Measurements from ENCODE around the gene ZNF593OS.

Gene ZNF593OS

DNA sequence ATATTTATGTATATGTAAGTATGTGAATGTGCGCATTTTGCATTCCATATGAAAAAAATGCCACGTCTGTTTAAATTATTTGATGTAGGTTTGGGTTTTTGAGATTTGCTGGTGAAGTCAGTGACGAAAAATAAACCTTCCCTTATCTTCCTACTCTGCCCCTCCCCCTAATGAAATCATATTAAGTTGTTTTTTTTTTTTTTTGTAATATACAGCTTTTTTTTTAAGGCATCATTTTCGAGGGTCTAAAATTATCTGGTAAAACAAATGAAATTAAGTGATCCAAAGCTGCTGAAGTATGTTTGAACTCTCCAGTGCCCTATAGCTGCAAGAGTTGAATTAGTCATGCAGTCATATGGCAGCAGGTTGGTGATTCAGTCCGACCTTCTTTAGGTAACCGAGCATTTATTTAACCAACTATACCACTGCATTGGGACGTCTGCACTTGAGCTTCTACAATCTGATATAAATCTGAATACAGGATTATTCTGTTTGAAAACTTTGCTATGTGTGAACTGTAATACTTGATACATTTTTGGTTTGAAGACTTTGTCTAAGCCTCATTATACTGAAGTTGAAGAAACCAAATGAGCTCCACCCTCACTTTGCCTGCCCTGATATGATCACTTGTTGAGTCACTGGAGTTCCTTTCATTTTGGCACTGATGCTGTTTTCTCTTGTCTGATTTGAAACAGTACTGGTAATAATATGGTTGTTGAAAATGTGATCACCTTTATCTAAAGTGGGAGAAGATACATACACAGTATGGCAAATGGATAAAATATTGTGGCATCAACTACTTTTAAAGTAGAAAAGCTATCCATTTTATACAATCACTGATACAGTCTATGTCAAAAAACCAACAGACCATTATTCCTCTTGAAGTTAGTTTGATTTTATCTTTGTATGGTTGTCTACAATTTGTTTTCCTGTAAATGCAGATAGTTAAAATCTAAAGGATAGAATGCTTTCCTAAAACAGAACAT, 48.4 kb downstream of the ZNF593OS start:
- no peak for TF ChIP-seq CTCF (IDR thresholded peaks at IDR 0.05; ENCODE audit: low read depth, low read length, missing control alignments)
- H3K4me3 ChIP-seq (replicated peaks; ENCODE audit: low read depth, low read length) = no peak overlapping the region
- no peak for DNase-seq (ENCODE audit: extremely low read depth, low read depth)

DNA sequence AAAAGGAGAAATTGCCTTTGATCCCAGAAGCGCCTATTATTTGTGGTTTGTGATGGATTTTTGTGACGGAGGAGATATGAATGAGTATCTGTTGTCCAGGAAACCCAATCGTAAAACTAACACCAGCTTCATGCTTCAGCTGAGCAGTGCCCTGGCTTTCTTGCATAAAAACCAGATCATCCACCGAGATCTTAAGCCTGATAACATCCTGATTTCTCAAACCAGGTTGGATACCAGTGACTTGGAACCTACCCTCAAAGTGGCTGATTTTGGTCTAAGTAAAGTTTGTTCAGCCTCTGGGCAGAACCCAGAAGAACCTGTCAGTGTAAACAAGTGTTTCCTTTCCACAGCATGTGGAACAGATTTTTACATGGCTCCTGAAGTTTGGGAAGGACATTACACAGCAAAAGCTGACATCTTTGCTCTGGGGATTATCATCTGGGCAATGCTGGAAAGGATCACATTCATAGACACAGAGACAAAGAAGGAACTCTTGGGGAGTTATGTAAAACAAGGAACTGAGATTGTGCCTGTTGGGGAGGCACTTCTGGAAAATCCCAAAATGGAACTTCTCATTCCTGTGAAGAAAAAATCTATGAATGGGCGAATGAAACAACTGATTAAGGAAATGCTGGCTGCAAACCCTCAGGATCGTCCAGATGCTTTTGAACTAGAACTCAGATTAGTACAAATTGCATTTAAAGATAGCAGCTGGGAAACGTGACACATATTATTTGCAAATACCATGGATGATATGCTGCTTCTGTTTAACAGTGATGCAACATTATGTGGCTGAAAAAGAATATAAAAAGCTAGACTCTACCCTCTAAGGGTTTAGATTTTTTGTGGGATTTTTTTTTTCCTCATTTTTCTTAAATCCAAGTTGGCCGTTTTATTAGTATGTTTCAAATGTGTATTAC, 49.5 kb downstream of the ZNF593OS start:
- no peak for DNase-seq (ENCODE audit: extremely low read depth, low read depth)
- no peak for TF ChIP-seq CTCF (IDR thresholded peaks at IDR 0.05; ENCODE audit: low read depth, low read length, missing control alignments)
- H3K4me3 ChIP-seq (replicated peaks; ENCODE audit: low read depth, low read length) = no peak overlapping the region

GRCh38 chr1:26119892-26120608, 51.6 kb downstream of the ZNF593OS start:
- no peak for TF ChIP-seq CTCF (IDR thresholded peaks at IDR 0.05; ENCODE audit: low read depth, low read length, missing control alignments)
- no peak overlapping the region for H3K4me3 ChIP-seq (replicated peaks; ENCODE audit: low read depth, low read length)
- no peak for DNase-seq (ENCODE audit: extremely low read depth, low read depth)
